Mesothelial cell of epicardium (in vitro differentiated cells): ENCODE data around the gene SPECC1L. TPM values are rescaled to one million over a fixed set of nuclear protein-coding genes. Genes with fewer than 3 reads are reported as not detected.
A peak's percentile ranks its signal among the peaks of the same experiment; 100 is the strongest.
"Not testable (repeated sequence)": the region's sequence is repeated elsewhere in the genome, so short reads cannot be mapped to it uniquely, and the experiment has no call there.

ENCODE experiments used
- DNase-seq, 2 experiments: peaks; one replicate each; pipeline ENCODE4 v3.0.0; 2021; ENCODE audit warnings: low spot score in 2 of 2; ENCODE audit not compliant: unreplicated experiment in 2 of 2
- H3K27ac Mint-ChIP-seq: 2 replicates; pipeline ENCODE4 v1.8.0; 2021; ENCODE audit warnings: mixed read lengths
- H3K27me3 Mint-ChIP-seq: 2 replicates; pipeline ENCODE4 v1.8.0; 2021; ENCODE audit warnings: low read depth, mixed read lengths
- H3K36me3 Mint-ChIP-seq: 2 replicates; pipeline ENCODE4 v1.8.0; 2021; ENCODE audit warnings: mixed read lengths
- H3K4me1 Mint-ChIP-seq: 2 replicates; pipeline ENCODE4 v1.8.0; 2021; ENCODE audit warnings: mixed read lengths
- H3K4me3 Mint-ChIP-seq: 2 replicates; pipeline ENCODE4 v1.8.0; 2021; ENCODE audit warnings: mild to moderate bottlenecking, moderate library complexity, mixed read lengths
- H3K9me3 Mint-ChIP-seq: 2 replicates; pipeline ENCODE4 v1.8.0; 2021; ENCODE audit warnings: mixed read lengths
- CTCF ChIP-seq: fragments of 200-600 bp; sonication (generic); IDR thresholded peaks from one replicate; pipeline ENCODE4 v1.5.0; 2021; ENCODE audit warnings: antibody characterized with exemption; ENCODE audit not compliant: unreplicated experiment
- total RNA-seq: library from RNA; stranded (reverse); gene quantifications from 3 replicates; pipeline ENCODE4 v1.2.1, GENCODE V29; 2021

Gene SPECC1L
- total RNA-seq, 1 donor from 2014 or later: 88.0 TPM

- no peaks in the 10 kb centered on the region for H3K9me3 Mint-ChIP-seq
- DNase-seq: no peak
- H3K27ac Mint-ChIP-seq: peak overlapping the region; percentile 79
- peaks cover 43% of the 10 kb centered on the region for H3K4me1 Mint-ChIP-seq
- H3K4me3 Mint-ChIP-seq: no peak overlapping the region
- no peak for TF ChIP-seq CTCF
- H3K36me3 Mint-ChIP-seq: no peaks in the 10 kb centered on the region
- no peaks in the 10 kb centered on the region for H3K27me3 Mint-ChIP-seq
Measured at GRCh38 chr22:24289741-24290163, 19.1 kb downstream of the SPECC1L start.

GRCh38 chr22:24290459-24290858, 19.8 kb downstream of the SPECC1L start:
- Mint-ChIP-seq H3K9me3 (no peaks in the 10 kb centered on the region), H3K4me3 (no peak overlapping the region), H3K27me3 (no peaks in the 10 kb centered on the region), H3K27ac (peak overlapping the region; percentile 79), H3K4me1 (peaks cover 37% of the 10 kb centered on the region), H3K36me3 (no peaks in the 10 kb centered on the region)
- TF ChIP-seq CTCF: no peak
- DNase-seq: no peak

DNA sequence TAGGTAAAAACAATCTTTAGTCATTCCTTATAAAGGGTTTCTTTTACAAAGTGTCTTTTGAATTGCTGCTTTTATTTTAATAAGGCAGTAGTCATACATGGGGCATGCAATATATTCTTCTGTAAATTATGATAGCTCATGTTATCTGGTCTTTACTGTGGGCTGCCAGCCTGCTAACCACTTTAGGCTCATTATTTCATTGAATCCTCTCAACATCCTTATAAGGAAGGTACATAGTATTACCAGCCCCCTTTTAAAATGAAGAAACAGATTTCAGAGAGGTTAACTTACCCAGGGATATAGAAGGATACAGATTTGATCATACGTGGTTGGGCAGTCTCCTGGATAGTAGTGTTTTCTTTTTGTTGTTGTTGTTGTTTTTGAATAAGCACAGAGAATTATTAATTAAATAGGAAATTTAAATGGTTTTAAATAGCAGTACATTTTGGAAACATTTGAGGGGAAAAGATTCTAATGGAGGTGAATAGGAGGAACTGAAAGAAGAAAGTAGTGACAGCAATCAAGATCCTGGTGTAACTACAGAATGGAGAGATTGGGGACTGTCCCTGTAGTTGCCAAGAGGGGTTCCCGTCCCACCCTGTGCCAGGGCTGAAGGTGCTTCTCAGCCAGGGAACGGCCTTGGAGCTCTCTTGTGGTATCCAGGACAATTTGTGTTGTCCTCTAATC, 21.0 kb downstream of the SPECC1L start:
- DNase-seq: no peak
- Mint-ChIP-seq H3K4me1 (peaks cover 31% of the 10 kb centered on the region), H3K27ac (peak overlapping the region; percentile 34), H3K9me3 (no peaks in the 10 kb centered on the region), H3K4me3 (no peak overlapping the region), H3K27me3 (no peaks in the 10 kb centered on the region), H3K36me3 (no peaks in the 10 kb centered on the region)
- TF ChIP-seq CTCF: no peak

- not testable (repeated sequence) for DNase-seq, H3K27me3 Mint-ChIP-seq, H3K36me3 Mint-ChIP-seq, H3K9me3 Mint-ChIP-seq, H3K4me3 Mint-ChIP-seq
- H3K4me1 Mint-ChIP-seq: peaks cover 28% of the 10 kb centered on the region
- peak overlapping the region; percentile 34 for H3K27ac Mint-ChIP-seq
Measured at GRCh38 chr22:24292202-24292830, 21.7 kb downstream of the SPECC1L start.

GRCh38 chr22:24294913-24295312, 24.3 kb downstream of the SPECC1L start:
- H3K4me3 Mint-ChIP-seq, H3K9me3 Mint-ChIP-seq: not testable (repeated sequence)
- H3K4me1 Mint-ChIP-seq: peaks cover 14% of the 10 kb centered on the region

GRCh38 chr22:24298497-24299155, 28.0 kb downstream of the SPECC1L start:
- not testable (repeated sequence) for H3K9me3 Mint-ChIP-seq, H3K27ac Mint-ChIP-seq, H3K4me3 Mint-ChIP-seq, DNase-seq, H3K36me3 Mint-ChIP-seq, H3K27me3 Mint-ChIP-seq
- peaks cover 19% of the 10 kb centered on the region for H3K4me1 Mint-ChIP-seq

More at GRCh38 chr22:24294913-24295312, 24.3 kb downstream of the SPECC1L start:
- H3K36me3 Mint-ChIP-seq, H3K27ac Mint-ChIP-seq, DNase-seq, H3K27me3 Mint-ChIP-seq: not testable (repeated sequence)

DNA sequence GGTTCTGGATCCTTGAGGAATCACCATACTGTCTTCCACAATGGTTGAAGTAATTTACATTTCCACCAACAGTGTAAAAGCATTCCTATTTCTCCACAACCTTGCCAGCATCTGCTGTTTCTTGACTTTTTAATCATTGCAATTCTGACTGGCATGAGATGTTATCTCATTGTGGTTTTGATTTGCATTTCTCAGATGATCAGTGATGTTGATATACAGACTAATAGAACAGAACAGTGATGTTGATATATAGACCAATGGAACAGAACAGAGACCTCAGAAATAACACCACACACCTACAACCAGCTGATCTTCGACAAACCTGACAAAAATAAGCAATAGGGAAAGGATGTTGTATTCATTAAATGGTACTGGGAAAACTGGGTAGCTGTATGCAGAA, 29.9 kb downstream of the SPECC1L start:
- Mint-ChIP-seq H3K4me1 (peaks cover 35% of the 10 kb centered on the region), H3K27ac (peak overlapping the region; percentile 56), H3K36me3 (peaks cover 12% of the 10 kb centered on the region)
- H3K9me3 Mint-ChIP-seq, DNase-seq, H3K27me3 Mint-ChIP-seq, H3K4me3 Mint-ChIP-seq: not testable (repeated sequence)
